ENCODE results near the gene LGALS9. TPM values are rescaled to one million over a fixed set of nuclear protein-coding genes. Genes with fewer than 3 reads are reported as not detected.
"Not testable (repeated sequence)": the region's sequence is repeated elsewhere in the genome, so short reads cannot be mapped to it uniquely, and the experiment has no call there.

LGALS9 gene
- total and polyA plus RNA-seq, 3 experiments from 2014 or later, result 9.3 to 9.9 (median 9.8) TPM

GRCh38 chr17:27651411-27652345 is 20.7 kb downstream of the LGALS9 start:
- Histone ChIP-seq H3K27ac (ENCODE audit: low read depth, low read length) (no peak overlapping the region), H3K36me3 (ENCODE audit: insufficient read depth, low read length) (no peaks in the 10 kb centered on the region), H3K4me3 (ENCODE audit: low read length) (no peak overlapping the region), H3K27me3 (ENCODE audit: insufficient read depth, low read length, poor library complexity, severe bottlenecking) (no peaks in the 10 kb centered on the region), H3K4me1 (ENCODE audit: insufficient read depth, low read length) (no peaks in the 10 kb centered on the region), H3K9me3 (ENCODE audit: low read length) (no peaks in the 10 kb centered on the region)
- Mint-ChIP-seq H3K36me3 (peaks cover 0 to 9% (median 4%) of the 10 kb centered on the region in 3 donors), H3K27me3 (peaks cover 0 to 1% of the 10 kb centered on the region in 2 donors), H3K9me3 (no peaks in the 10 kb centered on the region), H3K4me3 (no peak overlapping the region), H3K4me1 (peaks cover 5 to 6% (median 6%) of the 10 kb centered on the region in 3 donors), H3K27ac (peak overlapping the region in 1 of 8 donors; percentile 70)
- ChIA-PET CTCF (interaction anchor here (0.9 to 14.0 kb wide), 9 partner anchors 12 to 415 kb away, joined by 3 to 161 read pairs (median 5); no protein-coding TSS in a partner anchor), POLR2A (no interaction called here)
- peak; percentile 32 to 68 (median 53) for DNase-seq

DNA sequence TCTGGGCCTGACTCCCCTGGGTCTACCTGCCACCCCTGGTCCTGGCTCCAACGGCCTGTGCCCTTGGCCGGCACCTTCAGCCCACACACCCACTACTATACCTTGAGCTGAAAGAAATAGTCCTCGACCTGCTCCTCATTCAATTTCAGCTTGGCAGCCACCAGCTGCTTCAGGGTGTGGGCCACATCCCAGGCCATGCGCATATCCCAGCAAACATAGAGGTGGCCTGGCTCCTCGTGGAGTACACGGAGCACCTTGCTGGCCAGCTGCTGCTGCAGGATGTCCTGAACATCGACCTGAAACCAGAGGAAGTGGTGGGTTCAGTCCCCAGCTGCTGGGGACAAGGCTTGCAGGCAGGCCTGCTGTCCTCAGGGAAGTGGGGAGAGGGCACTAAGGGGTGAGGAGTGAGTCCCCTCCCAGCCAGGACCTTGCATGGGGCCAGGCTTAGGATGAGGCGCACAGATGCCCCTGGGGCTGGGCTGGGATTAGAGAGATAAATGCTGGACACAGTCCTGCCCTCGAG is 22.5 kb downstream of the LGALS9 start:
- H3K36me3 ChIP-seq (ENCODE audit: insufficient read depth, low read length); DNase-seq; H3K36me3 Mint-ChIP-seq; H3K27ac Mint-ChIP-seq; H3K9me3 ChIP-seq (ENCODE audit: low read length); POLR2A ChIA-PET; H3K4me1 Mint-ChIP-seq; H3K27me3 ChIP-seq (ENCODE audit: insufficient read depth, low read length, poor library complexity, severe bottlenecking); H3K27me3 Mint-ChIP-seq; H3K4me3 ChIP-seq (ENCODE audit: low read length); H3K27ac ChIP-seq (ENCODE audit: low read depth, low read length); H3K4me1 ChIP-seq (ENCODE audit: insufficient read depth, low read length); H3K4me3 Mint-ChIP-seq; H3K9me3 Mint-ChIP-seq: not testable (repeated sequence)
- CTCF ChIA-PET, result interaction anchor here (1.1 to 14.0 kb wide), 2 partner anchors 12 to 49 kb away, joined by 3 to 161 read pairs; no protein-coding TSS in a partner anchor

DNA sequence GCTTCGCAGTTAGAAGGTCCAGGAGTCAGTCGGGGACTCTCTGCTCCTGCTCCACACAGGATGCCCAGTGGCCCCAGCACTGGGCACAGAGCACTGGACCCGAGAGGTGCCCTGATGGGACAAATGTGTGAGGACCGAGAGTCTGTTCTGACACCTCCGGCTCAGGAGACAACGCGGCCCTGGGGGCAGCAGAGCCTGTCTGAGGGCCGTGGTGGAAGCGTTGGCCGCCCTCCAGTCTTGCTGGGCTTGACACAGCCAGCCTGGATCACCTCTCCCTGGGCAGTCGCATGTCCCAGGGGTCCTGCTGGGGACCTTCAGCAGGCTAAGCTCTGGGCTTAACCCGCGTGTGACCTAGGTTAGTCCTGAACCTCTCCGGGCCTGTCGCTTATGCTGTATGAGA is 23.1 kb downstream of the LGALS9 start:
- H3K9me3 ChIP-seq (ENCODE audit: low read length), result no peaks in the 10 kb centered on the region
- Mint-ChIP-seq H3K27ac (no peak overlapping the region), H3K4me3 (no peak overlapping the region), H3K4me1 (peaks cover 5 to 6% (median 6%) of the 10 kb centered on the region in 3 donors), H3K27me3 (peaks cover 0 to 1% of the 10 kb centered on the region in 2 donors), H3K36me3 (peaks cover 0 to 1% (median 0%) of the 10 kb centered on the region in 3 donors), H3K9me3 (no peaks in the 10 kb centered on the region)
- no peak overlapping the region for H3K4me3 ChIP-seq (ENCODE audit: low read length)
- H3K36me3 ChIP-seq (ENCODE audit: insufficient read depth, low read length), result no peaks in the 10 kb centered on the region
- no peaks in the 10 kb centered on the region for H3K27me3 ChIP-seq (ENCODE audit: insufficient read depth, low read length, poor library complexity, severe bottlenecking)
- DNase-seq, result no peak
- no peak overlapping the region for H3K27ac ChIP-seq (ENCODE audit: low read depth, low read length)
- ChIA-PET POLR2A (no interaction called here), CTCF (interaction anchor here (0.7 to 14.0 kb wide), 13 partner anchors 8 to 302 kb away, joined by 3 to 161 read pairs (median 4); partner anchors contain the start of gene LGALS9)
- H3K4me1 ChIP-seq (ENCODE audit: insufficient read depth, low read length), result no peaks in the 10 kb centered on the region

DNA sequence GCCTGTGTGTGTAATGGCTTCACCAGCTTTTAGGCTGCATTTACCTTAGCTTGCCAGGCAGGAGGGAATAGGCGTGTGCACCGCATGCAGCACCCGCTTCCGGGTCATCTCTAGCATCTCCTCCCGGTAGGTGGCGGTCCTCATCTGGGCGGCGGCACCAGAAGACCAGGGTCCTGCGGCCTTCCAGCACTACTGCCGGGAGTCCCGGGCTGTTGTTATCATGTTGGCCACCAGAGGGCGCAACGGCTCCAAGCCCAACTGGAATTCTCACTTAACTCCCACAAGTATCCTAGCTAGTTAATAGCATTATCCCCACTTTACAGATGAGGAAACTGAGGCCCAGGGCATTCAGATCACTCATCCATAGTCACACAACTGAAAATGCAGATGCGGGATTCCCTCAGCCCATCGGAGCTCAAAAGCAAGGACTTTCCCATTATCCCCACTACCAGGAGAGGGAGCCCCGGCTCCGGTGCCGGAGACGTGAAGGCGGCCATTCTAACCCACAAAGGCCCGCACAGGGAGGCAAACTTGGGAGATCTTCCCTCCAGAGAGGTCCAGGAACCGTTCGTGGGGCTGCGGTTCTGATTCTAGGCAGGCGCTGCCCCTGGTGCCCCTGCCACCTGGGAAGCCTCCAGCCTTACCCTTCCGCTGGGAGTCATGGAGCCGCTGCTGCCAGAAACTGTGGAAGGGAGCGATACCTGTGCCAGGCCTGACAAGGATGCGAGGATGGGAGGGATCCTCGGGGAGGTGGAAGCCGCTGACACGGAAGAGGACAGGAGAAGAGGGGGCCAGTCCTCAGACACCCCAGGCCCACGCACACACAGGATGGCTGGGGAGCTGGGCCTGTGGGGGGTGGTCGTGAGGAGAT is 23.9 kb downstream of the LGALS9 start:
- H3K4me3 ChIP-seq (ENCODE audit: low read length), result no peak overlapping the region
- Mint-ChIP-seq H3K36me3 (no peaks in the 10 kb centered on the region), H3K9me3 (no peaks in the 10 kb centered on the region), H3K4me3 (no peak overlapping the region), H3K27ac (peak overlapping the region in 1 of 8 donors; percentile 43), H3K4me1 (peaks cover 5 to 6% (median 6%) of the 10 kb centered on the region in 3 donors), H3K27me3 (no peaks in the 10 kb centered on the region)
- ChIA-PET CTCF (interaction anchor here (0.7 to 14.0 kb wide), 14 partner anchors 8 to 302 kb away, joined by 3 to 161 read pairs (median 4); partner anchors contain the start of gene LGALS9), POLR2A (no interaction called here)
- no peaks in the 10 kb centered on the region for H3K4me1 ChIP-seq (ENCODE audit: insufficient read depth, low read length)
- no peaks in the 10 kb centered on the region for H3K9me3 ChIP-seq (ENCODE audit: low read length)
- no peak overlapping the region for H3K27ac ChIP-seq (ENCODE audit: low read depth, low read length)
- H3K36me3 ChIP-seq (ENCODE audit: insufficient read depth, low read length), result no peaks in the 10 kb centered on the region
- no peaks in the 10 kb centered on the region for H3K27me3 ChIP-seq (ENCODE audit: insufficient read depth, low read length, poor library complexity, severe bottlenecking)
- peak; percentile 35 to 70 (median 52) for DNase-seq

DNA sequence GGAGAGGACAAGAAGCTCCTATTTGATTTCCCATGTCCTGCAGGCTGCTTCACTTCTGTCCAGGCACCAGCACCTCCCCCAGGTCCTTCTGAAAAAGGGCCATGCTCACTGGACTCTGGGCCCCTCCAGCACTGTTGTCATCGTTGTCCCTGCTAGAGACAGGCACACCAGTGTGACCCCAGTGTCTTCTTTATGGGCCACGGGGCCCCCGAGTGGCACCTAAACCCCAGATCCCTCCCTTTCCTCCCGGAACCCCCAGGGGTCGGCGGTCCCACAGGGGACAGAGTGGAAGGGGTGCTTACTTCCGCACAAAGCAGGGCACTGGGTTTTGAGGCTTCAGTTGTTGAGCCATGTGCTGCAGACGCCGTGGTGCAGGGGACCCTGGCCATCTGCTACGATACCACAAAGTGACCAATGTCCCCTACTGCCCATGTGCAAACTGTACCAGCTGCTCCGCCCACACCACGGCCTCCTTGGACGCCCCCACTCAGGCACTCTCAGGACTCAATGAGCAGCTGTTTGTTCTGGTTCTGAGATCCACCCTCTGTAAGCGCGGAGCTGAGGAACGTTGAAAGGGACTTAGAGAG is 24.6 kb downstream of the LGALS9 start:
- H3K9me3 ChIP-seq (ENCODE audit: low read length); POLR2A ChIA-PET: not testable (repeated sequence)

DNA sequence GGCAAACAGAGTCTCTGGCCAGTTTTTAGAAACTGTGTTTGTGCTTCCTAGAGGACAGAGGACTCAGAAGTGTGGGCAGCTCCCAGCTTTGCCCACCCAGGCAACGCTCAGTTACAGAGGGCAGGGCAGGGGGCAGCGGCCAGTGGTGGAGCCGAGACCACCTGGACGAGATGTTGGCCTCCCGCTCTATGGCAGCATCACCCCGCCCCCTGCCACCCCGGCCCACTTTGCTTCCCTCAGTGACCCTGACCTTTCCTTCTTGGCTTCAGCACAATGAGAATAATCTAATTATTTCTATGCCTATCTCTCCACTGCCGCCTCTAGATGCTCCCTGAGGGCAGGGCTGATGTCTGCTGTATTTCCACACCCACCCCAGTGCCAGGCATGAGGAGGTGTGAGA is 25.6 kb downstream of the LGALS9 start:
- H3K27me3 Mint-ChIP-seq; H3K36me3 ChIP-seq (ENCODE audit: insufficient read depth, low read length); H3K9me3 ChIP-seq (ENCODE audit: low read length); H3K4me1 Mint-ChIP-seq; H3K9me3 Mint-ChIP-seq; POLR2A ChIA-PET; H3K27ac ChIP-seq (ENCODE audit: low read depth, low read length); H3K4me1 ChIP-seq (ENCODE audit: insufficient read depth, low read length); H3K36me3 Mint-ChIP-seq; H3K27me3 ChIP-seq (ENCODE audit: insufficient read depth, low read length, poor library complexity, severe bottlenecking); H3K4me3 ChIP-seq (ENCODE audit: low read length); H3K4me3 Mint-ChIP-seq; H3K27ac Mint-ChIP-seq: not testable (repeated sequence)
- peak in 1 of 5 donors; percentile 33 for DNase-seq
- CTCF ChIA-PET, result interaction anchor here (14.0 kb wide), 1 partner anchor 52 kb away, joined by 161 read pairs; no protein-coding TSS in a partner anchor

More for the DNA sequence above, 24.6 kb downstream of the LGALS9 start:
- not testable (repeated sequence) for H3K36me3 ChIP-seq (ENCODE audit: insufficient read depth, low read length); H3K27me3 ChIP-seq (ENCODE audit: insufficient read depth, low read length, poor library complexity, severe bottlenecking); H3K4me3 Mint-ChIP-seq; H3K27ac Mint-ChIP-seq; H3K9me3 Mint-ChIP-seq; H3K4me3 ChIP-seq (ENCODE audit: low read length); H3K27me3 Mint-ChIP-seq; H3K27ac ChIP-seq (ENCODE audit: low read depth, low read length); H3K4me1 ChIP-seq (ENCODE audit: insufficient read depth, low read length); H3K4me1 Mint-ChIP-seq; H3K36me3 Mint-ChIP-seq
- peak in 1 of 5 donors; percentile 40 for DNase-seq
- CTCF ChIA-PET, result interaction anchor here (1.3 to 14.0 kb wide), 4 partner anchors 8 to 58 kb away, joined by 4 to 161 read pairs (median 6); no protein-coding TSS in a partner anchor

- Mint-ChIP-seq H3K36me3 (no peaks in the 10 kb centered on the region), H3K27me3 (no peaks in the 10 kb centered on the region), H3K4me3 (no peak overlapping the region), H3K4me1 (peaks cover 5 to 6% (median 6%) of the 10 kb centered on the region in 3 donors), H3K9me3 (no peaks in the 10 kb centered on the region), H3K27ac (no peak overlapping the region)
- Histone ChIP-seq H3K9me3 (ENCODE audit: low read length) (no peaks in the 10 kb centered on the region), H3K4me1 (ENCODE audit: insufficient read depth, low read length) (no peaks in the 10 kb centered on the region), H3K36me3 (ENCODE audit: insufficient read depth, low read length) (no peaks in the 10 kb centered on the region), H3K27ac (ENCODE audit: low read depth, low read length) (no peak overlapping the region), H3K27me3 (ENCODE audit: insufficient read depth, low read length, poor library complexity, severe bottlenecking) (no peaks in the 10 kb centered on the region), H3K4me3 (ENCODE audit: low read length) (no peak overlapping the region)
- no peak for DNase-seq
- POLR2A ChIA-PET, result no interaction called here
- CTCF ChIA-PET, result interaction anchor here (0.8 to 14.0 kb wide), 2 partner anchors 53 to 103 kb away, joined by 3 to 161 read pairs; no protein-coding TSS in a partner anchor
Observed at GRCh38 chr17:27657620-27658019, 26.6 kb downstream of the LGALS9 start.
